Endothelial cell of umbilical vein (primary cell): ENCODE measurements around the gene SNAI3. TPM values are rescaled to one million over a fixed set of nuclear protein-coding genes. Genes with fewer than 3 reads are reported as not detected.
A peak's percentile ranks its signal among the peaks of the same experiment; 100 is the strongest.

Experiments used
- BruUV-seq: library from RNA; stranded (reverse); fragments of 400-500 nt; replicated peaks from 2 replicates; lab custom pipeline; 2021; lab: Mats Ljungman, UMichigan
- CTCF ChIA-PET: fragments of 300-600, 350-600 bp; sonication (Branson Sonifier 250); formaldehyde crosslinking; loops from one replicate; lab custom pipeline; 2021; ENCODE audit warnings: antibody characterized with exemption, inconsistent platforms; lab: Charles Lee
- POLR2A ChIA-PET: fragments of 300-600, 350-600 bp; sonication (Branson Sonifier 250); formaldehyde crosslinking; loops from one replicate; lab custom pipeline; 2021; ENCODE audit warnings: antibody characterized with exemption, inconsistent platforms; lab: Charles Lee
- DNase-seq: peaks from one replicate; pipeline ENCODE4 v3.0.0-alpha.2; 2011; ENCODE audit warnings: low read depth, low spot score
- FAIRE-seq: peaks from 2 replicates; lab custom pipeline; 2011; peaks lifted over from hg19 to GRCh38; lab: Jason Lieb, UNC
- H2AFZ ChIP-seq: 2 replicates; pipeline ENCODE4 v1.6.0; 2012; ENCODE audit warnings: low read depth, low read length, control low read depth, inconsistent platforms
- H3K27ac ChIP-seq: 2 replicates; pipeline ENCODE4 v1.5.1; 2011; ENCODE audit warnings: low read depth, mild to moderate bottlenecking, control low read depth, low read length, moderate library complexity; ENCODE audit not compliant: insufficient read depth
- H3K27me3 ChIP-seq, 2 experiments: 2 replicates each; pipeline versions ENCODE4 v1.6.0 to v1.6.1; 2011; ENCODE audit warnings: low read length in 2 of 2, mixed read lengths in 1 of 2; ENCODE audit not compliant: control insufficient read depth in 2 of 2, insufficient read depth in 2 of 2
- H3K36me3 ChIP-seq, 2 experiments: 2 replicates in 1 of 2; 3 replicates in 1 of 2; pipeline ENCODE4 v1.5.1; 2011; ENCODE audit warnings: low read length in 2 of 2, mild to moderate bottlenecking in 1 of 2, moderate library complexity in 1 of 2; ENCODE audit not compliant: control insufficient read depth in 2 of 2, insufficient read depth in 2 of 2; ENCODE audit errors: extremely low read depth in 1 of 2
- H3K4me1 ChIP-seq: 3 replicates; pipeline ENCODE4 v1.5.1; 2011; ENCODE audit warnings: mild to moderate bottlenecking, low read length; ENCODE audit not compliant: control insufficient read depth, insufficient read depth; ENCODE audit errors: extremely low read depth
- H3K4me2 ChIP-seq: 2 replicates; pipeline ENCODE4 v1.6.1; 2011; ENCODE audit warnings: low read length, control low read depth, mixed read lengths; ENCODE audit not compliant: insufficient read depth
- H3K4me3 ChIP-seq, 3 experiments: fragments of 200-600 bp in 1 of 3; sonication (generic), shearing (Covaris generic) in 1 of 3; replicated peaks in 1 of 3; 2 replicates each; pipeline ENCODE4 v1.5.1; 2011 to 2016; ENCODE audit warnings: control low read depth in 3 of 3, low read length in 3 of 3, mild to moderate bottlenecking in 2 of 3, inconsistent platforms in 1 of 3, low read depth in 1 of 3, moderate library complexity in 1 of 3; ENCODE audit not compliant: insufficient read depth in 1 of 3
- H3K79me2 ChIP-seq: 2 replicates; pipeline ENCODE4 v1.6.0; 2012; ENCODE audit warnings: low read length, inconsistent platforms; ENCODE audit not compliant: control insufficient read depth, insufficient read depth
- H3K9ac ChIP-seq: replicated peaks from 2 replicates; pipeline ENCODE3; 2011; ENCODE audit warnings: low read length, control low read depth; ENCODE audit not compliant: insufficient read depth; ENCODE audit errors: extremely low read depth
- H3K9me1 ChIP-seq: replicated peaks from 3 replicates; pipeline ENCODE4 v1.6.0; 2011; ENCODE audit warnings: mild to moderate bottlenecking, low read length; ENCODE audit not compliant: control insufficient read depth, insufficient read depth; ENCODE audit errors: extremely low read depth
- H3K9me3 ChIP-seq: replicated peaks from 2 replicates; pipeline ENCODE4 v1.5.1; 2012; ENCODE audit warnings: low read length, inconsistent platforms; ENCODE audit not compliant: control insufficient read depth, insufficient read depth
- H4K20me1 ChIP-seq: replicated peaks from 2 replicates; pipeline ENCODE3; 2011; ENCODE audit warnings: mild to moderate bottlenecking, low read length; ENCODE audit not compliant: control insufficient read depth, insufficient read depth; ENCODE audit errors: extremely low read depth
- CTCF ChIP-seq, 2 donors: IDR thresholded peaks; 1 replicate in 1 of 2; 2 replicates in 1 of 2; pipeline ENCODE4 v1.5.1; 2011; ENCODE audit warnings: low read length in 2 of 2, mild to moderate bottlenecking in 2 of 2, moderate library complexity in 2 of 2, control low read depth in 1 of 2, inconsistent platforms in 1 of 2, low read depth in 1 of 2; ENCODE audit not compliant: insufficient read depth in 1 of 2; ENCODE audit errors: extremely low read depth in 1 of 2
- EZH2 ChIP-seq: IDR thresholded peaks from 2 replicates; pipeline ENCODE4 v1.6.1; 2012; ENCODE audit warnings: borderline replicate concordance, low read depth, mild to moderate bottlenecking, moderate library complexity, low read length, inconsistent platforms; ENCODE audit not compliant: severe bottlenecking
- FOS ChIP-seq: IDR thresholded peaks from 2 replicates; pipeline ENCODE4 v1.6.1; 2011; ENCODE audit warnings: mild to moderate bottlenecking, low read length, moderate library complexity, borderline replicate concordance; ENCODE audit not compliant: insufficient read depth
- GATA2 ChIP-seq: IDR thresholded peaks from 2 replicates; pipeline ENCODE4 v1.7.0; 2011; ENCODE audit warnings: low read depth, mild to moderate bottlenecking, moderate library complexity, mixed read lengths, low read length; ENCODE audit not compliant: insufficient read length, insufficient read depth
- JUN ChIP-seq: IDR thresholded peaks from 2 replicates; pipeline ENCODE4 v1.6.1; 2011; ENCODE audit warnings: borderline replicate concordance, low read depth; ENCODE audit not compliant: insufficient read length, insufficient read depth
- MAX ChIP-seq: IDR thresholded peaks from 2 replicates; pipeline ENCODE4 v1.6.1; 2011; ENCODE audit not compliant: insufficient read depth, insufficient read length
- MYC ChIP-seq: IDR thresholded peaks from one replicate; pipeline ENCODE4 v1.6.1; 2011; ENCODE audit warnings: mild to moderate bottlenecking, low read depth, low read length
- POLR2A ChIP-seq: IDR thresholded peaks from 2 replicates; pipeline ENCODE4 v1.6.1; 2012; ENCODE audit warnings: low read depth, mild to moderate bottlenecking, control low read depth, low read length
- POLR2AphosphoS5 ChIP-seq: IDR thresholded peaks from 2 replicates; pipeline ENCODE4 v1.6.1; 2012; ENCODE audit warnings: low read depth, mild to moderate bottlenecking, control low read depth, low read length, moderate library complexity; ENCODE audit not compliant: insufficient read depth
- dilution Hi-C: fragments of 300-500 bp; cut with MboI; formaldehyde crosslinking; loops from one replicate; pipeline ENCODE4 v1.15.0; 2019; ENCODE audit warnings: low sequenced_read_pairs; ENCODE audit not compliant: extremely low pct_ligation_motif_present
- intact Hi-C: fragments of 100-400 bp; cut with micrococcal nuclease; formaldehyde crosslinking; loops from one replicate; pipeline ENCODE4 v1.10.0; 2022
- polyA plus RNA-seq, 4 experiments: library from polyadenylated mRNA; depleted of rRNA in 3 of 4; stranded (reverse) in 3 of 4; unstranded in 1 of 4; fragments of >200 nt; gene quantifications; 2 replicates each; pipeline versions ENCODE4 v1.2.1 to v1.2.3, GENCODE V29; 2011 to 2012; ENCODE audit warnings: missing spikeins in 1 of 4
- total RNA-seq: library from RNA; stranded (reverse); gene quantifications from 2 replicates; pipeline ENCODE4 v1.2.3, GENCODE V29; 2021

The SNAI3 gene
- total and polyA plus RNA-seq, 2 donors (not counting 3 experiments of a cell fraction or from before 2014, with no cell fraction given): 0.30 to 0.31 TPM

GRCh38 chr16:88672776-88673175 is 13.5 kb downstream of the SNAI3 start:
- H3K9me3 ChIP-seq: no peaks in the 10 kb centered on the region
- BruUV-seq: no TSS peak
- H4K20me1 ChIP-seq: no peaks in the 10 kb centered on the region
- TF ChIP-seq CTCF (IDR thresholded peaks at IDR 0.05; ENCODE audit: extremely low read depth in 1 of 2, insufficient read depth in 1 of 2, low read depth in 1 of 2, low read length in 2 of 2) (peak in 1 of 2 donors; percentile 39), GATA2 (no peak)
- H3K79me2 ChIP-seq: no peaks in the 10 kb centered on the region
- no peak for DNase-seq
- peak; percentile 33 for FAIRE-seq
- H3K36me3 ChIP-seq: peaks cover 0 to 2% of the 10 kb centered on the region in 2 experiments
- ChIA-PET POLR2A (no interaction called here), CTCF (interaction anchor here (0.8 to 1.6 kb wide), 6 partner anchors 13 to 65 kb away, joined by 3 to 5 read pairs (median 3); no protein-coding TSS in a partner anchor)
- intact Hi-C loops: no loop called here
- dilution Hi-C loops: no loop called here
- H3K27ac ChIP-seq: no peak overlapping the region
- H2AFZ ChIP-seq: no peak overlapping the region
- no peaks in the 10 kb centered on the region for H3K9me1 ChIP-seq
- H3K4me1 ChIP-seq: no peaks in the 10 kb centered on the region
- no peaks in the 10 kb centered on the region for H3K27me3 ChIP-seq
- no peak overlapping the region for H3K4me3 ChIP-seq
- no peak overlapping the region for H3K4me2 ChIP-seq
- H3K9ac ChIP-seq: no peak overlapping the region

GRCh38 chr16:88671806-88672205 is 14.5 kb downstream of the SNAI3 start:
- intact Hi-C loops (no loop called here), dilution Hi-C loops (no loop called here)
- no peaks in the 10 kb centered on the region for H3K9me1 ChIP-seq
- no peaks in the 10 kb centered on the region for H3K4me1 ChIP-seq
- H3K79me2 ChIP-seq: no peaks in the 10 kb centered on the region
- H3K9ac ChIP-seq: no peak overlapping the region
- no peaks in the 10 kb centered on the region for H4K20me1 ChIP-seq
- no peaks in the 10 kb centered on the region for H3K9me3 ChIP-seq
- H3K27me3 ChIP-seq: no peaks in the 10 kb centered on the region
- H3K36me3 ChIP-seq: peaks cover 0 to 2% of the 10 kb centered on the region in 2 experiments
- POLR2A ChIA-PET: no interaction called here
- H3K4me3 ChIP-seq: no peak overlapping the region
- no peak overlapping the region for H2AFZ ChIP-seq
- TF ChIP-seq FOS (no peak), EZH2 (no peak), MYC (no peak), GATA2 (no peak), POLR2AphosphoS5 (no peak), CTCF (IDR thresholded peaks at IDR 0.05; ENCODE audit: extremely low read depth in 1 of 2, insufficient read depth in 1 of 2, low read depth in 1 of 2, low read length in 2 of 2) (no peak), POLR2A (no peak), MAX (no peak), JUN (no peak)
- CTCF ChIA-PET: interaction anchor here (1.6 kb wide), 1 partner anchor 15 kb away, joined by 3 read pairs; no protein-coding TSS in a partner anchor
- BruUV-seq: no TSS peak
- H3K4me2 ChIP-seq: no peak overlapping the region
- no peak overlapping the region for H3K27ac ChIP-seq
- DNase-seq (no peak), FAIRE-seq (no peak)
